Cardiac muscle cell (in vitro differentiated cells and primary cell): Measurements from ENCODE around the gene FAM234B. TPM values are rescaled to one million over a fixed set of nuclear protein-coding genes. Genes with fewer than 3 reads are reported as not detected.
A peak's percentile ranks its signal among the peaks of the same experiment; 100 is the strongest.

ENCODE experiments used
- DNase-seq, 2 donors: peaks; one replicate each; pipeline versions ENCODE4 v3.0.0 to v3.0.0-alpha.2; 2010 to 2017; ENCODE audit warnings: low read depth in 1 of 2, low spot score in 1 of 2
- H3K27ac ChIP-seq: fragments of 200-600 bp; sonication (generic); 2 replicates; pipeline ENCODE4 v1.5.1; 2016
- H3K27me3 ChIP-seq: fragments of 200-600 bp; sonication (generic); 2 replicates; pipeline ENCODE4 v1.6.0; 2016; ENCODE audit warnings: control low read depth
- H3K36me3 ChIP-seq: fragments of 200-600 bp; sonication (generic); 2 replicates; pipeline ENCODE4 v1.5.1; 2016; ENCODE audit warnings: control low read depth
- H3K4me1 ChIP-seq: fragments of 200-600 bp; sonication (generic); 2 replicates; pipeline ENCODE4 v1.8.1; 2017; ENCODE audit warnings: low read depth, mild to moderate bottlenecking, mixed run types
- H3K4me3 ChIP-seq: fragments of 200-600 bp; sonication (generic); 2 replicates; pipeline ENCODE4 v1.5.1; 2016; ENCODE audit warnings: mild to moderate bottlenecking
- H3K9me3 ChIP-seq: fragments of 200-600 bp; sonication (generic); 2 replicates; pipeline ENCODE4 v1.5.1; 2017; ENCODE audit warnings: low read depth, mild to moderate bottlenecking, control low read depth
- CTCF ChIP-seq: IDR thresholded peaks from 2 replicates; pipeline ENCODE4 v1.5.1; 2012; ENCODE audit warnings: low read depth, mild to moderate bottlenecking, low read length
- polyA plus RNA-seq: library from polyadenylated mRNA; unstranded; fragments of >200 nt; fragmentation: Nextera tagmentation; extraction: Ambion mirVana; gene quantifications from 2 replicates; pipeline ENCODE4 v1.2.1, GENCODE V29; 2016
- total RNA-seq: library from RNA; depleted of rRNA; stranded (reverse); fragments of >200 nt; gene quantifications from 2 replicates; pipeline ENCODE4 v1.2.3, GENCODE V29; 2016

Gene FAM234B
- total and polyA plus RNA-seq, 2 experiments from 2014 or later, result 5.0 to 6.9 TPM

DNA sequence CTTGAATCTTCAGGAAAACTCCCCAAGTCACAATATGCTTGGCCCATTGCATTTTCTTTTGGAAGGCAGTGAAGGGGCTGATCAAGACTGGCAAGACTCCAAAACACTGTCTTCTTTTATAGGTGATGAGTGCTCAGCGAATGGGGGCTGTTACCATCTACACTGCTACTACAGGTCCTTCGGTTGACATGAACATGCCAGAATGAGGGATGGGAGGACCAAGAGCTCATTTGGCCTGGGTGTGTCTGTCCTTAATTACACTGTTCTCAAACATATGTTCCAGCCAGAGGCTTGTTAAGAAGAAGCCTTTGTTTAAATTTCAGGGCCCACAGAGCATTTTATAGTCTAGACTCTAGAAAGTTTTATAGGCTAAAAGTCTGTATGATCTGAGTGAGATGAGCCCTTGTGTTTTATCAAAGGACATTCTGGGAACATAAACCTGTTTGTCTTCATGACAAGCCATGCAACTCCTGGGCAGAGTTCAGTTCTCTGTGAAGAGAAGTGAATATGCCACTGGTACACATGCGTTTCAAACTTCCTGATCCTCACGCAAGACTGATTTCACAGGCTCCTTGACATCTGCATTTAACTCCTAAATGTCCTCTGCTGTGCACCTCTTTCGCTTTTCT, 4.7 kb upstream of the FAM234B start:
- Histone ChIP-seq H3K27me3 (no peaks in the 10 kb centered on the region), H3K27ac (no peak overlapping the region), H3K4me3 (no peak overlapping the region), H3K9me3 (no peaks in the 10 kb centered on the region), H3K4me1 (no peaks in the 10 kb centered on the region), H3K36me3 (no peaks in the 10 kb centered on the region)
- TF ChIP-seq CTCF, result no peak
- DNase-seq, result no peak

DNA sequence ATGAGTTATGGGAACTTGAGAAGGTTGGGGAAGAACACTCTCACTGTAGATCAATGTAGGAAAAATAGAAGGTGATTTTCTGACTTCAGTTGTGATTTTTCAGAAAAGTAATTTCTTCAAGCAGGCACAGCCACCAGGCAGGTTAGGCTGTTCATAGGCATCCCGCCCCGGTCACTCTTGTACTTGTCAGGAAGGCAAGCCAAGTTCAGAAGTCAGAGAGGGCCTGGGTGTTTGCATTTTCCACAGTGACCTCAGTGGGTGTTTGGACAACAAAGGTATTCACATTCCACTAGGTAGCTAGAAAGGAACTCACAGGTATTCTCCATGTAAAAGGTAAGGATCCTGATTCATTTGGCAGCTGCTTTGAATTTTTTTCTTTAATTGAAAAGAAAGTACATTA, 3.0 kb upstream of the FAM234B start:
- H3K27ac ChIP-seq, result no peak overlapping the region
- H3K27me3 ChIP-seq, result no peaks in the 10 kb centered on the region
- TF ChIP-seq CTCF, result no peak
- H3K4me3 ChIP-seq, result no peak overlapping the region
- no peak for DNase-seq
- no peaks in the 10 kb centered on the region for H3K9me3 ChIP-seq
- H3K36me3 ChIP-seq, result no peaks in the 10 kb centered on the region
- peaks cover 5% of the 10 kb centered on the region for H3K4me1 ChIP-seq

- no peak for TF ChIP-seq CTCF
- Histone ChIP-seq H3K9me3 (no peaks in the 10 kb centered on the region), H3K27me3 (no peaks in the 10 kb centered on the region), H3K36me3 (no peaks in the 10 kb centered on the region), H3K4me1 (peaks cover 5% of the 10 kb centered on the region), H3K4me3 (no peak overlapping the region), H3K27ac (no peak overlapping the region)
- DNase-seq, result no peak
These were observed 1.4 kb upstream of the FAM234B start for GRCh38 chr12:13042666-13043230.

- Histone ChIP-seq H3K27me3 (no peaks in the 10 kb centered on the region), H3K36me3 (no peaks in the 10 kb centered on the region), H3K9me3 (no peaks in the 10 kb centered on the region), H3K4me3 (peak overlapping the region; percentile 96), H3K4me1 (peaks cover 5% of the 10 kb centered on the region), H3K27ac (no peak overlapping the region)
- DNase-seq, result peak in 1 of 2 donors; percentile 29
- TF ChIP-seq CTCF, result no peak
These were observed 722 bp downstream of the FAM234B start for GRCh38 chr12:13044906-13045299.

DNA sequence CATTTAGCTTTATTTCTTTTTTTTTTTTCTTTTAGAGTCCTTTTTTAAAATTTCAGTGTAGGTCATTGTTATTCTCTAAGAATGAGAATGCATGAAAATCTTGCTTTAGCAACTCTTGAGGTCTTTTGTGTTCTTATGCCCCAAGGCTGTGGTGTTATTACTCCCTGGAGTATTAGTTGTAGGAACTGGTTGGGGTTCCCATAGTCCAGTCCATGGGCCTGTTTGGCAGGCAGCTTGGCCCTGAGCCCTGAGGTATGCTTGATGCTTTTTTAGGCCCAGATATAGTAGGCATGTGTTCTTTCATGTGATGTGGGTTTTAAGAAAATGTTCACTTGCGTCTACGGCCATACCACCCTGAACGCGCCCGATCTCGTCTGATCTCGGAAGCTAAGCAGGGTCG, 1.6 kb downstream of the FAM234B start:
- no peaks in the 10 kb centered on the region for H3K9me3 ChIP-seq
- no peaks in the 10 kb centered on the region for H3K36me3 ChIP-seq
- DNase-seq, result no peak
- no peak overlapping the region for H3K27ac ChIP-seq
- no peaks in the 10 kb centered on the region for H3K27me3 ChIP-seq
- TF ChIP-seq CTCF, result no peak
- H3K4me3 ChIP-seq, result no peak overlapping the region
- H3K4me1 ChIP-seq, result peaks cover 5% of the 10 kb centered on the region
